ENCODE measurements around the gene NDUFAF4.

Gene NDUFAF4

DNA sequence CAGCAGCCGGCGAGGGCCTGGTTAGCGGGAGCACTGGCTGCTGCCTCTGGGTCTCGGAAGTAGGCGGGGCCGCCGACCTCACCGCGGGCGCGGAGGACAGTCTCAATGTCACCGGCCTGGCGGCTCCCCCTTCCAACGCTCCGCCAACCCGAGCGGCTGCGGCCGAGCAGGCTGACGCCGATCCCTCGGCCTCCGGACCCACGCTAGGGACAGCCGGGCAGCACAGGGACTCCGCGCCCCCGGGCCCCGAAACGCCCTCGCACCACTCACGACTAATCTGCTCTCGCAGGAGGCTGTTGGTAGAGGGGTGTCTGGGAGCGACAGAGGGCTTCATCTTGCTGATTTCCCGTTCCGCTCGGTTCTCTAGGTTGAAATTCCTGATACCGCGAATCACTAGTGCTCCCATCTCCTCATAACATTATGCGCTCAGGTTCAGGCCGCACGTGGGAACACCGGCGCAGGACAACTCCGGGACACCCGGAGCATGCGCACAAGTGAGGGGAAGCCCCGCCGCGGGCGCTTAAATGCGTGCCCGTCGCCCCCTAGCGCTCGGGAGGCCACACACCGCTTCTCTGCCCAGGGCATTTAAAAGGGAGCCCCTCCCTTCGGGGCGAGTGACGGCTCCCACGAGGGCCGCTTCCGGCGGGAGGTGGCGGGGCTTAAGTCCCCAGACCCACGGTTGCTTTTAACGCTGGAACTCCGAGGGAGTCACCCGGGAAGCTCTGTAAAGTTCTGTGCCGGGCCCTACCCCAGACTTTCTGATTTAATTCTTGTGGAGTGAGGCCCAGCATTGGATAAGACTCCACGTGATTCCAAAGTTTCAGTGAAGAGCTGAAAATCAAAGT is at the start of gene NDUFAF4:
Gene NDUFAF4, minus strand, starts transcription at position 496 of the 845 bp plus-strand sequence. Its CDS starts 90 bp downstream, at position 406.
- peak; percentile 92 for DNase-seq (ENCODE audit: low spot score)

DNA sequence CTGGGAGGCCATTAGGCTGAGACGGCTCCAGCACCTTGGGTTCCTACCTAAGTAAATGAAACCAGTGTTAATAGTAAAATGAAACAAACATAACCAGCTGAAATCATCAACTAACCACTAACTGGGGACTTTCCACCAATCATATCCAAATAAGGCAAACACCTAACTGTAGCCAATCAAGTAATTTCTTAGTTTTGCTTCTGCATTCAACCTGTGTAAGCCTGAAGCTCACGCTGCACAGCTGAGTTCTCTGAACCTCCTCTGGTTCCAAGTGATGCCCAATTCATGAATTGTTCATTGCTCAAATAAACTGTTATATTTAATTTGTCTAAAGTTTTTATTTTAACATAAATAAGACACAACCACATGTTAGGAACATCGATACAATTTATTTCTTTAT is 49.4 kb upstream of the NDUFAF4 start:
- no peak for DNase-seq (ENCODE audit: low spot score)

DNA sequence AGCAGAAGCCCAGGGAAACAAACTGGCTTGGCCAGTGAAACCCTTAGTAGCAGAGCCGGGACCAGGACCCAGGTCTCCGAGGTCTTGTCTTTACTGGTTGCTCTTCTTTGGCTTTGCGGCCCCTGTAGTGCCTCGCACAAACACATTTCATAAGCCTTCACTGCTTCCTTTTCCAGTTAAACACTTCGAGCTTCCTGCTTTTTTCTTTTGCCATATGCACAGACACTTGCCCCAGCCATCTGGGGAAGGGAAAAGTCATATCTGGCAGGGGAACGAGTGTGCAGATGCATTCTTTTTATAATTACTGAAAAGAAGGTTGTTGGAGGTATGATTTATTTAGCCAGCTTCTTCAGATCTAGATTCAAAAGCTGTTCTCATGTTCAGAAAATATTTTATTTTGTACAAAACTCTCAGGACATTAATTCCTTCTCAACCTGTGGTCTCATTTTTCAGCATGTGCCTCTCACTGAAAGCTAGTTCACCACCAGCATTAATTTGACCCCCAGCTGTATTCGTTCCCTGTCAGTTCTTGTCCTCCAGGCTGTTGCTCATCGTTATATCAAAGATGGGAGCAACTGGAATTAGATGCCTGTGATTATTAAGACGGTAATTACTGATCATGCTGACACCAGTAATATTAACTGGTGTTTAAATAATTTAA is 46.0 kb upstream of the NDUFAF4 start:
- DNase-seq (ENCODE audit: low spot score) = no peak

DNA sequence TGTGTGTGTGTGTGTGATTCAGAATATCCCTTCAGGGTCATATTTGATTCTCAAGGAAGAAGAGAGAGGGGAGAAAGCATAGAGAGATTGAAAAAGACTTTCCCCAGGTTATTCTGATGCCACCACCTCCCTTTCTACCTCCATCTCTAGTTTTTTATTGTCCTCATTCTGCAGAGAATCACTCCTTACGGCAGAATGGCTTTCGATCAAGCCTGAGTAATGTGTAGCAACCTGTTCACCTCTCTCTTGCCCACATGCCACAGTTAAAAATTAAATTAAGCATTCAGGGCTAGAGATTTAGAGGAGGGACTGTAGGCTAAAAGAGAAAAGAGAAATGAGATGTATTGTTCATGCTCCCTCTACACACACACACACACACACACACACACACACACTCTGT is 45.0 kb upstream of the NDUFAF4 start:
- no peak for DNase-seq (ENCODE audit: low spot score)

DNA sequence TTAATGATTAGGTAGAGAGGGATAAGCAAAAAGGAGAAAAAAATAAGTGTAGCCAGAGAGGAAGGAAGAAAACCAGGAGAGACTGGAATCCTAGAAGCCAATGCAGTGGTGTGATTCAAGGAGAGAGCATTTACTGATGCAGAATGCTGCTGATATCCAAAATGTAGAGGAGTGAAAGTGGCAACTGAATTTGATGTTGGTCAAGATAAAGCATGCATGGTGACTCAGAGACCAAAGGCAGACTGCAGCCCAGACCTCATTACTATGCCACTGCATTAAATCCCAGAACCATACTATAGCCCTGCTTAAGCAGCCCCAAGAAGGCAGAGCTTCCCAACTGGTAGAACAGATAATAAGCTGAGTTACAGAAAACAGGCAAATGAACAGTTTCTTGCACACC is 42.6 kb upstream of the NDUFAF4 start:
- DNase-seq (ENCODE audit: low spot score) = no peak

DNA sequence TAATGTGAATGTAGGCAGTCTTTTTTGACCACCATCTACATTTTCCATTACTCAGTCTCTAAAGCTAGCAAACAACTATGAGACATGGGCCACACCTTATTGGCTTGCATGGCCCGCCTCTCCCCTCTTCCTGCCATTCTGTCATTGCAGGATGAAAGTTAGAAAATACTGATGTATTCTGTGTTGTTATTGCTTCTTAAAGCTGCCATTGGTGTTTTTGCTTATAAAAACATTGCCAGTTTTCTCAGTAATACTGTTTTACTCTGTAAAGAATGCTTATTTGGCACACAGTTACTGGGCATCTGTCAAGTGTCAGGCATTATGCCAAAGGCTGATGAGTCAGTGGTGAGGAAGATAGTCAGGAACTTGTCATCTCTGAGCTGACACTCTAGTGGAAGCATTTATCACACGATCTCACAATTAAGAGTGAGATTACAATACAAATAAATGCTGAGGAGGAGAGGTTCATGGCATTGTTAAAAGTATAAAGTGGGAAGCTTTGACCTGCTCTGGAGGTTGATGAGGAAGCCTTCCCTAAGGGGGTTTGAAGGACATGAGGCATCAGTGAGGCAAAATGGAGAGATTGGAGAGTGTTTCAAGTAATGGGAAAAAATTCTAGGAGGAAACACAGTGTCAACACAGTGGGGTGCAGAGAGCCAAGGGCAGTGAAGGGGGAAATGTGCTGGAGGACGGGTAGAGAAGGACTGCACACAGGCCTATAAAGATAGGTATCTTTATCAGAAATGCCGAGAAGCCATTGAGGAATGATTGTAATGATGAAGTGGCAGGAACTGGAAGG is 41.5 kb upstream of the NDUFAF4 start:
- DNase-seq (ENCODE audit: low spot score) = no peak

DNA sequence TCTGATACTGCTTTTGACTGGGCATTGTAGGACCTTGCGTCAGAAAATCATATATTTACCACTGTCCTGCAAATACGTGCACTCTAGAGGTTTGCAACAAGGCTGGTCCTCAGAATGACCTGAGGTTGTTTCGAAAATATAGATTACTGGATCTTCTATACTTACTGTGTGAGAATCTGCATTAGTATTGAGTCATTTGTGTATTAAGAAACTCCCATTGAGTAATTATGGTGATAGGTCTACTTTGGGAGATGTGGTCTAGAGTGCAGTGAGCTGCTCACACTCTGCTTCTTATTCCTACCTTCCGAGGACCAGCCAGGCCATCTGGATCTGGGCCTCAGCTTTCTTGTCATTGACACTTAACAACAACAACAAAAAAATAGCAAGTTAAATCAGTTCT is 36.4 kb upstream of the NDUFAF4 start:
- DNase-seq (ENCODE audit: low spot score) = no peak

DNA sequence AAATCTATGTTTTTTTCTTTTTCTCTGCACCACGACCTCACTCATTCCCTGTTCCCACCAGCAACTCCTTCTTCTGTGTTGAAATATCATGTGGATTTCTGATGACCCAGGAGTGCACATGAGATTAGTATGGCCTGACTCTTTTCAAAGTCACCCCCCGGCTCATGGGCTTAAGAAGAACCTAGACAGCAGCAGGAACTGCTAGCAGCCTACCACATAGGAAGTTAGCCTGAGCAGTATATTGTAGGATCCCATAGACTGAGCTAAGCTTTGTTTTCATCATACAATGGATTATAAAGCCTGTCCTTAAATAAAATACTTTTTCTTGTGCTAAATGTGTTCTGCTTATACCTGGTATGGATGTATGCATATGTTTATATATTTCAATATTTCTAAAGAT is 33.5 kb upstream of the NDUFAF4 start:
- no peak for DNase-seq (ENCODE audit: low spot score)

DNA sequence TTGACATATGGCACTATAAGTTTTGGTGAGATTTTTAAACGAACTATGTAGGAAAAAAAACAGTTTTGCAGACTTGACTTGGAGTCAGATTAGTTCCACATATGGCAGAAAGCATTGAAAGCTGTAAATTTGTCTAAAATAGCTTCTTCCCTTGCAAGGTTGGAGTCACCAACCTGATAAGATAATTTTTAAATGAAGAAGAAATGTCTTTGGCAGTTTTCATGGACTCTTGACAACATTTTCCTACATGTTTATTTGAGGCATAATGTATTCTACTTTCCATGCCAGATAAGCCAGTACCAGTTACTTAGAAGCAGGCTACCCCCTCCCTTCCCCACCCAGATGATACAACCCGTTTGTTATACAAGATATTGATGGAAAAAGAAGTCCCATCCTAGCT is 32.0 kb upstream of the NDUFAF4 start:
- DNase-seq (ENCODE audit: low spot score) = no peak

DNA sequence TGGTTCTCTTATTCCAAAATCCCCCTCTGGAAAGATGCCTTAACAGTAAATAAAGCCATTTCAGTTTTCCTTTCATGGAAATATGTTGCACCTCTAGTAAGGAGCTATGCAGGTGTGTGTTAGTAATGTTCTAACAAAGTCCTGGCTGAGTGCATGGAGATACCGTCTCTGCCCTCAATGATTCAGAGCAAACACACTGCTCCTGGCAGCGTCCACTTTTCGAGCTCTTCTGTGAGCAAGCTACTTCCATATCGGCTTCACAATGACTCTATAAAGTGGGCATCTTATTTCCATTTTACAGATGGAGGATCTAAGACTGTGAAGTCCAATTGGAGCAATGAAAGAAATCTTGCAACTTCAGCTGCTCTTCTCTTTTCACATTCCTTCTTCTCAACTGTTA is 30.0 kb upstream of the NDUFAF4 start:
- no peak for DNase-seq (ENCODE audit: low spot score)

DNA sequence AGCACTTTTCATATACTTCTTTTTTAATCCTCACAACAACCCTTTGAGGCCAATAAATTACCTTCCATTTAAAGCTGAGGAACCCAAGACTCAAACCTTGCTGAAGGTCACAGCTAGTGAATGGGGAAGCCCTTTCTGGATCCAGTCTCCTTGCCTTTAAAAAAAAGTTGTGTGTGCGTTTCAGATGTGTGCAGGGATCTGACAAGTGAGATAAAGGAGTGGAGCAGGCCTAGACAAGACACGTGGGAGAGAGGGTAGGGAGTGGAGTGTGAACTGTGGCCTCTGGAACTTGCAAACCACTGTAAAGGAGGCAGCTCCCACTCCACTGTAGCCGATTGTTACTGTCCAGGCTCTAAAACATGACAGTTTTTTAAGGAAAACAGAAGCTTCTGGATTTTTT is 28.7 kb upstream of the NDUFAF4 start:
- DNase-seq (ENCODE audit: low spot score) = no peak

DNA sequence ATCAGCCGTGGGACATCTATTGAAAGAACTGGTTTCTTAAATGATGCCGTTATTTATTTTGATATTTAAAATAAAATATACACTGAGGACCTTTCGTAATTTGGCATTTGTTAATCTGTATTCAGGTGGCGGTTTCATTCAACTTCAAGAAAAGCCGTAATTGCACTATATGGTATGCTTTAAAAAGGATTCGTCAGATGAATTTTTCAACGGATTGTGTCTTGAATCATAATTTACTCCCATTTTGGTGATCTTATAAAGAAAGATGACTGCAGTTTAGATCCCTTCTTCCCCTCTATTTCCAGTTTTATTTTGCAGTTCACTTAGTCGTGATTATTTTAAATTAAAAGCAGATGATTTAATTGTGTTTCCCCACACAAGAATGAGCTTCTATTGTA is 27.6 kb upstream of the NDUFAF4 start:
- no peak for DNase-seq (ENCODE audit: low spot score)

DNA sequence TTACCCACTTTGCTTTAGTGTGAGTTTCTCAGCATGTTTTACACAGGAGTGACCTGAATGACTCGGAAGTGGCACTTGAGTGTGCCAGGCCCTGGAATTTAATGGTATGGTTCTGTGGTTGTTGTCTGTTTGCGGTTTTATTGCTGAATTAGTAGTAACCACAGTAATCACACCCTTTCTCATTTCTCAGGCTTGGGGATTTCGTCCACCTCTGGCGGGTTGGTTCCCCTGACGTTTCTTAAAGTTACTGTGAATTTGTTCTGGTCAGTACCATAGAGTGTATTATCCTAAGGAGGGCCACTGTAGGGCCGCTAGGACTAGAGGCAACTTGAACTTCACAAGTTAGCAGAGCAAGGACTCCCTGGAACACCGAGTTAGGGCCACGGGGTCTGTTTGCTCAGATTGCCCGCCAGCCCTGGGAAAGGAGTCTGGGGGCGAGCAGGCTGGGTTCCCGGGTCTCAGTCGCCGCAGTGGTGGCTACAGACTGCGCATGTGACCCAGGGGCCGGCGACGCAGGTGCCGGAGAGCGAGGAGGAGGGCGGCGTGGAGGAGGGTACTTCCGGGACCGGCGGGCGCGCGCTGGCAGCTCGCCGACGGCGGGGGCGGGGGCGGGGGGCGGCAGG is 26.3 kb upstream of the NDUFAF4 start:
- DNase-seq (ENCODE audit: low spot score) = no peak

DNA sequence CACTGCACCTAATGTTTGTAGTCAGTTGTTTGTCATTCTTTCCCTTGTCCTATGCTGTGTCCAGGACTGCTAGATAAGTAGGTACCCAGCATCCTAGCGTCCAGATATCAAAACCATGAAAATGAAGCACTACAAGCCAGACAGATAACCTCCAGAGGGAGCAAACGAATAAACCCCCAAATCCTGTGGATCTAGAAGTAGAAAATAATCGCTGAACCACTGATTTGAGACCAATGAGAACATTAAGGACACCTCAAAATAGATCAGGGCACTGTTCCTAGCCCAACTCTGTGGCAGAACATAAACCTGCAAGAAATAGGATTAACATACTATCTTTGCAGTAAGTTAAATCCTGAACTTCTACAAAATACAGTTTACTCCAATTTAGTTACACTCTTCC is 25.7 kb upstream of the NDUFAF4 start:
- DNase-seq (ENCODE audit: low spot score) = no peak

DNA sequence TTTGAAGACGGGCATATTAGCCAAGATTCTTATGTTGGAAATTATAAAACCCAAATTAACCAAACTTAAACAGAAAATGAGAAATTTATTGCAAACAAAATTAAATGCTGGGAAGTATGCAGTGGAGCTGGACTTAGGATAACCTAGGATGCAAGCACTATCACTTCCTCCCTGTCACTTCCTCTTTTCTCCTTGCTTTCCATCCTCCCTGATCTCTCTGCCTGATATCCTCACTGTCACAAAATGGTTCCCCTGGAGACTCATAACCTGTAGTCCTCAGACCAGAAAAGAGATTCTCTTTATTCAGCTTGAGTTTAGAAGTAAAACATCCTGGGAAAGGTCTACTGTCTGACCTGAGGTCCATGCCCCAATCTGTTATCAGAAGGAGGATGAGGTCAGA is 19.4 kb upstream of the NDUFAF4 start:
- no peak for DNase-seq (ENCODE audit: low spot score)

DNA sequence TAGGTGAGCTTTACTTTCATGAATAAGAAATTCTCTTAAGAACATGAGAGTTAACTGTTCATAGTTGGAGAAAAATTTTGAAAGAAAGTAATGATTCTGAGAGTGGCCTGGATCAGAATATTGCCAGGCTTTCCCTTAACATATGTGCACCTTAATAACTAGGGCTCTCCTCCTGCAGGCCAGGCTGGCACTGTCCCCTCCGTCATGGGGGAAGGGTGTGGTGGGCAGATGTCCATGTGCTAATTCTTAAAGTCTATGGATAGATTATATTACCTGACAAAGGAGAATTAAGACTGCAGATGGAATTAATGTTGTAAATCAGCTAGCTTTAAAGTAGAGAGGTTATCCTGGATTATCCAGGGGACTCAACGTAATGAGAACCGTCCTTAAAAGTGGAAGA is 15.9 kb upstream of the NDUFAF4 start:
- no peak for DNase-seq (ENCODE audit: low spot score)

DNA sequence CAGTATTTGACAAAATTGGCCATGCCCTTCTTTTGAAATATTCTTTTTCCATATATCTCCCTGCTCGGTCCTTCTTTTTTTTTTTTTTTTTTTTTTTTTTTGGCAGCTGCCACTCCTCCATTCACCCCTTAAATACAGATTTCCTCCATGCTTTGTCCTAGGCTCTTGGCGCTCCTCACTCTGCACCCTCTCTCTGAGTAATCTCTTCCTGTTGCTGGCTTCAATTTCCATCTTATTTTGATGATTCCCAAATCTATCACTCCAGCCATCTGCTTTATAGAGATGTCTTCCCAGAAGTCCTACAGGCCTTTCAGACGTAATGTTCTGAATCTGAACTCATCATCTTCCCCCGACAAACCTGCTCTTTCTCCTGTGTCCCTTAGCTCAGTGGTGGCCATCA is 14.1 kb upstream of the NDUFAF4 start:
- no peak for DNase-seq (ENCODE audit: low spot score)

DNA sequence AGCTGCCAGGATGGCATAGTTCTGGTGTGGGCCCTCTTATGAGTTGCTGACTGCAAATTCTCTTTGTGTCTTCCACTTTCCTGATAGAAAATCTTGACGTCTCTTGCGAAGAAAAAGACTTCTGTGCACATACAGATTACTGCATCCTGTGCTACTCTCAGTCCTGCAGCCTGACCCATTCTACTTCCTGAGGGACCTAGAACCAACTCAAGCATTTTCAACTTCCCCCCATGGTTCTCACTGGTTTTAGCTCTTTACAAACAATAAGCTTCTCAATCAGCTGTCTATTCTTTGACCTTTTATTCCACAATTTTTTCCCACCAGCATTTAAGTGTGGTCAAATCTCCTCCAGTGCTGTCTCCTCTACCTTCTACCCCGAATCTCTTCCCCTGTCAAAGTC is 13.5 kb upstream of the NDUFAF4 start:
- no peak for DNase-seq (ENCODE audit: low spot score)

DNA sequence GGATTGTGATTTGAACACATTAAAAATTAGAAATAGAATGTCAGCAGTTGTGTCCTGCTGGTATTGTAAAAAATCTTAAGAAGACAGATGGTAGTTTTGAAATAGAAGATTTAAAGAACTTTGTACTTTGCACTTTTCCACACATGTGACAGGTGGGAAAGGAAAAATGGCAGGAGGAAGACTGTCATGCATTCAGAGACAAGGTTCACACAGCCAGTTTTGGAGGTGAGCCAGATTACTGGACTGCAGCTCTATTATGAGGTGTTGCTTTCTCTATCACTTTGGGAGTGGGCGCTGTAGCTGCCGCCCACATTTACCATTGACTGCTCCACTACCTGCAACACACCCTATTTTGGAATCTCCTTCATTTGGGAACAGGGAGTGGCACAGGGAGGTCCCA is 12.1 kb upstream of the NDUFAF4 start:
- no peak for DNase-seq (ENCODE audit: low spot score)

DNA sequence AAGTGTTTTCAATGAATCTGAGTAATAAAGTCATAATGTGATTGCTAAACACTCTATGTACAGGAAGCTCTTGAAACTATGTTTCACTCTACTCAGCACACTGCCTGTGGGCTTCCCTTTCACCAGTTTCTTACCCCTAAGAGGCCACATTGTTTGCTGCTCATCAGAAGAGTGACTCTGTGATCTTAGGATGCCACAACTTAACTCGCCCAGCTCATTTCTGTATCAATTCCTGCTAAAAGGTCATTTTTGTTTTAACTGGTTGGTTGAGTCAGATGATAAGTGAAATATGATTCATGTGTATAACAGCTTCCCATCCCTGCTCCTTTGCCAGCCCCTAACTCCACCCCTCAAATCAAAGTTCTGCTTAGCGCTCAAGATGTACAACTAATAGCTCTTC is 9.8 kb upstream of the NDUFAF4 start:
- no peak for DNase-seq (ENCODE audit: low spot score)

DNA sequence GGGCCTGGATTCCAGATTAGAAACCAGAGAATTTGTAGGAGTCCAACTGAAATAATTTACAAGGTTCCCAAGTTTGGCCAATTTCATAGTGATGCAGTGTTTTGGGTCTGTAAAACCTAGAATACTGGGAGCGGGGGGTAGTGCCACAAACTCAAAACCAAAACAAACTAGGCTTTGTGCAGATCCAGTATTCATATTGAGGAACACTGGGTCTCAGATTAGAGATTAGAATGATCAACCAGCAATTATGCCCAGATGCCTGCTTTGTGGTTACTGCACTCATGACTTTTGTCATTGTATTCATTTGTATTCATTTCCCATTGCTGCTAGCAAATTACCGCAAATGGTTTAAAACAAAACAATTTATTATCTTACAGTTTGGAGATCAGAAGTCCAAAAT is 3.2 kb upstream of the NDUFAF4 start:
- DNase-seq (ENCODE audit: low spot score) = no peak

DNA sequence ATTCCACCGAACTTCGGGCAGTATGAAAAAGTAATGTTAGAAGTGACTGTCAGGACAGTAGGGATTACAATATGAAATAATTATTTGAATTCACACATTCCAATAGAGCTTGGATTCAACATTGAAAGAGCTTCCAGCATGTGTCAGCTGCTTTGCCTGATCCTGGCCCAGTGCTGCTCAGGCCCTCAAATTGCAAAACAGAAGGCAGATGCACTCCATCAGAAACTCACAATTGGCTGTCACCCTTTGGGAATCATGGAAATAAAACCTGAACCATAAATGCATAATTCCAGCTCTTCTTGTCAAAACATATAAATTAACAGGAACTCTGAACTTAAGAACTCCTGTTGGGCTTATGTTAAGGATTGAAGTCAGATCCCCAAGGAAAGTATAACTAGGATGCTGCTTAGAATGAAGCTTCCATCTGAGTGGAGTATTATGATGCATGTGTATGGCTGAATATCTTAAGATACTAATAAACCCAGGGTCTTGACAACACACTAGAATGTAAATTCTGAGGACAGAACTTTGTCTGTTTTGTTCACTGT is 1.8 kb upstream of the NDUFAF4 start:
- no peak for DNase-seq (ENCODE audit: low spot score)

Measured in hepatic stellate cell (primary cell).